MCF 10A (cell line): ENCODE results near the gene RGPD3. TPM values are rescaled to one million over a fixed set of nuclear protein-coding genes. Genes with fewer than 3 reads are reported as not detected.
"Not testable (repeated sequence)": the region's sequence is repeated elsewhere in the genome, so short reads cannot be mapped to it uniquely, and the experiment has no call there.

Source experiments
- BruUV-seq: library from RNA; stranded (reverse); fragments of 400-500 nt; replicated peaks from 2 replicates; lab custom pipeline; 2021; lab: Mats Ljungman, UMichigan
- CTCF ChIA-PET: fragments of 300-600 bp; sonication (Branson Sonifier 250); formaldehyde crosslinking; extraction: SDS; loops from one replicate; lab custom pipeline; 2021; ENCODE audit warnings: antibody characterized with exemption, inconsistent platforms; lab: Yijun Ruan, JAX
- POLR2A ChIA-PET: fragments of 300-600, 350-650 bp; sonication (Branson Sonifier 250); formaldehyde crosslinking; extraction: SDS; loops from one replicate; lab custom pipeline; 2020; ENCODE audit warnings: antibody characterized with exemption, inconsistent platforms; lab: Yijun Ruan, JAX
- DNase-seq: peaks from one replicate; pipeline ENCODE4 v3.0.0-alpha.2; 2018; ENCODE audit not compliant: unreplicated experiment
- H3K27ac Mint-ChIP-seq: one replicate; pipeline ENCODE4 v1.8.0; 2022; ENCODE audit warnings: mild to moderate bottlenecking, low read depth, mixed read lengths; ENCODE audit not compliant: unreplicated experiment
- H3K27me3 Mint-ChIP-seq: one replicate; pipeline ENCODE4 v1.8.0; 2022; ENCODE audit warnings: mixed read lengths; ENCODE audit not compliant: insufficient read depth, unreplicated experiment
- H3K36me3 Mint-ChIP-seq: one replicate; pipeline ENCODE4 v1.8.0; 2022; ENCODE audit warnings: mild to moderate bottlenecking, moderate library complexity, mixed read lengths; ENCODE audit not compliant: insufficient read depth, unreplicated experiment
- H3K4me1 Mint-ChIP-seq: one replicate; pipeline ENCODE4 v1.8.0; 2022; ENCODE audit warnings: mixed read lengths; ENCODE audit not compliant: insufficient read depth, unreplicated experiment
- H3K4me3 Mint-ChIP-seq: one replicate; pipeline ENCODE4 v1.8.0; 2022; ENCODE audit warnings: mild to moderate bottlenecking, moderate library complexity, mixed read lengths; ENCODE audit not compliant: unreplicated experiment
- H3K9me3 Mint-ChIP-seq: one replicate; pipeline ENCODE4 v1.8.0; 2022; ENCODE audit warnings: mixed read lengths; ENCODE audit not compliant: unreplicated experiment
- intact Hi-C: fragments of 100-400 bp; cut with micrococcal nuclease; formaldehyde crosslinking; loops from 2 replicates; pipeline ENCODE4 v1.14.1; 2022
- total RNA-seq: library from RNA; stranded (reverse); gene quantifications from 2 replicates; pipeline ENCODE4 v1.2.3, GENCODE V29; 2022

RGPD3 gene
- total RNA-seq, 1 experiment from 2014 or later = not detected

DNA sequence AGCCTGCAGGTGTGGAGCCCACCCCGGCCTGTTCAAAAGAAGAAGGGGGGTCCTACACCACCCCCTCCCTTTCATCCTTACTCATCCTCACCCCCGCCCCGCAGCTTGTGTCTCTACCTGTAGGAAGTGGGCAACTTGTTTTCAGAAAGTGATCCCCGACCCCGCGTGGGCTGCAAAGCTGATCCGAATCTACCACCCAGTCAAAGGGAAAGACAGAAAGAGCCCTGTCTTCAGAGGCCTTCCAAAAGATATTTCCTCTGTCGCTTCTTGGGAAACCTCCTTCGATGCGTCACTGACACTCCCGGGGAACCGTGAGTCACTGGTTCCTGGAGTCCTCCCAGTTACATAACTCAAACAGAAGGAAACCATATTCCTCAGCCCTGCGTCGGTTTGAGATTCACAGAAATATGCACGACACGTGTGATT is 43.3 kb upstream of the RGPD3 start:
- H3K4me1 Mint-ChIP-seq, POLR2A ChIA-PET, BruUV-seq, H3K9me3 Mint-ChIP-seq, CTCF ChIA-PET, H3K36me3 Mint-ChIP-seq, intact Hi-C loops, H3K27me3 Mint-ChIP-seq: not testable (repeated sequence)
- Mint-ChIP-seq H3K4me3 (peak overlapping the region; percentile 31), H3K27ac (peak overlapping the region; percentile 57)
- DNase-seq = peak; percentile 90

- H3K9me3 Mint-ChIP-seq, POLR2A ChIA-PET, H3K27ac Mint-ChIP-seq, DNase-seq, CTCF ChIA-PET, H3K36me3 Mint-ChIP-seq, intact Hi-C loops, BruUV-seq, H3K27me3 Mint-ChIP-seq, H3K4me3 Mint-ChIP-seq, H3K4me1 Mint-ChIP-seq: not testable (repeated sequence)
These were observed 42.6 kb upstream of the RGPD3 start for GRCh38 chr2:106510791-106511190.

DNA sequence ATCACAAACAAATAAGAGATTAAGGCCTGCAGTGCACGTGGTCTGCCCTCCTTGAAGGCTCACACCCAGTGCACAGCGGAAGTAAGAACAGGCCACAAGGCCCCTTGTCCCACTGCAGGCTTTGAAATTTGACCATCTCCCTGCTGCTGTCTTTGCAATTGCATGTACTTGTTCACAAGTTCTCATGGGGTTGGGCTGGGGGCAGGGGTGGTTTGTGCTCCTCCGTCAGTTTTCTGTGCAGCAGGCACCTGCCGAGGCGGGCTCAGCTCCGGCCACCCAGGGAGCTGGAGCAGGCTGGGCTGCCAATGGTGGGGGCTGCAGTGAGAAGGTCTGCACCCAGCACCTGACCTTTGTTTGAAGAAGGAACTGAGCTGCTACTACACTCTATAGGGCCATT is 41.2 kb upstream of the RGPD3 start:
- H3K27me3 Mint-ChIP-seq, intact Hi-C loops, H3K36me3 Mint-ChIP-seq, H3K9me3 Mint-ChIP-seq, POLR2A ChIA-PET, H3K27ac Mint-ChIP-seq, H3K4me1 Mint-ChIP-seq, H3K4me3 Mint-ChIP-seq, DNase-seq, BruUV-seq: not testable (repeated sequence)
- CTCF ChIA-PET = interaction anchor here (1.0 kb wide), 1 partner anchor 44 kb away, joined by 3 read pairs; no protein-coding TSS in a partner anchor

- CTCF ChIA-PET = interaction anchor here (1.0 kb wide), 1 partner anchor 45 kb away, joined by 3 read pairs; no protein-coding TSS in a partner anchor
- H3K4me1 Mint-ChIP-seq, BruUV-seq, DNase-seq, H3K4me3 Mint-ChIP-seq, H3K27me3 Mint-ChIP-seq, intact Hi-C loops, POLR2A ChIA-PET, H3K9me3 Mint-ChIP-seq, H3K27ac Mint-ChIP-seq, H3K36me3 Mint-ChIP-seq: not testable (repeated sequence)
These were observed 40.6 kb upstream of the RGPD3 start for GRCh38 chr2:106508660-106509373.

DNA sequence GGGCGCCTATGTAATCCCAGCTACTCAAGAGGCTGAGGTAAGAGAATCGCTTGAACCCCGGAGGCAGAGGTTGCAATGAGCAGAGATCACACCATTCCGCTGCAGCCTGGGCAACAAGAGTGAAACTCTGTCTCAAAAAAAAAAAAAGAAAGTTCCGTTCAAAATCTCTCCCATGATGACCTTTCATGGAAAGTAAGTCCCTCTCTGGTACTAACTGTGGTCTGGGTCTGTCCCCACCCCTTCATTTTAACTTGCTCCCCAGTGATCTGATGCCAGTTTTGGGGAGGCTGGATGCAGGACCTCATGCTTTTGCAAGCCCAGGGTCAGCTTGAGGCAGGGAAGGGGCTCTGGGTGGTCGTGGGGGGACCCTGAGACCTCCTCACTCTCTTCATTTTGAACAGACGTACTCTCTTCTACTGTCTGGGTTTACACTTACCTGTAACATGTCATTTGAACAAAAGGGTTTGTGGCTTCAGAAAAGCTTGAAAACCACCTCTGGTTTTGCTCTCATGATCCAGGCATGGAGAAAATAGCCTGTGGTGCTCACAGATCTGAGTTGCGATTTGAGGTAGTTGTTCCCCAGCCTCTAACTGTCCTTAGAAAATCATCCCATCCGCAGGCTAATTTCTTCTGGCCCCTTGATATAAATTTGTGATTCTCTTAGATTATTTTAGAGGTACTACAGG is 37.9 kb upstream of the RGPD3 start:
- H3K4me3 Mint-ChIP-seq, POLR2A ChIA-PET, H3K9me3 Mint-ChIP-seq: not testable (repeated sequence)

DNA sequence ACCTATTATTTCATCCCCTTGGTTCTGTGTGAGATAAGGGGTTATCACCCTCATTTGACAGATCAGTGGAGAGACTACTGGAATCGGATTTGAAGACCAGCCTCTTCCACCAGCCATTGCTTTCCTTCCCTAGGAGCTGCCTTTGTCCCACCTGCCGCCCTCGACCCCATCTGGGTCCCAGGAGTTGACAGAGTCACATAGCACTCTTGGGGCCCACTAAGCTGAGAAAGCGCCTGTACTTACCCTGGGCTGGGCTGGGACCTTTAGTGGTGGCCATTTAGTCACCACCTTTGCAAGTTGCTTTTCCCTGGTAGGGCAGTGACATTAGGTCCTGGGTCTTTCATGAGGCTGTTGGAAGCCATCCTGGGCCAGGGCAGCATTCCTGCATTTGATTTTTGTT is 36.6 kb upstream of the RGPD3 start:
- POLR2A ChIA-PET, H3K9me3 Mint-ChIP-seq, DNase-seq, CTCF ChIA-PET, H3K4me3 Mint-ChIP-seq, H3K27ac Mint-ChIP-seq, H3K36me3 Mint-ChIP-seq, H3K27me3 Mint-ChIP-seq, intact Hi-C loops, H3K4me1 Mint-ChIP-seq, BruUV-seq: not testable (repeated sequence)

More for the DNA sequence above, 37.9 kb upstream of the RGPD3 start:
- H3K4me1 Mint-ChIP-seq, BruUV-seq, DNase-seq, H3K36me3 Mint-ChIP-seq, intact Hi-C loops, H3K27me3 Mint-ChIP-seq, CTCF ChIA-PET, H3K27ac Mint-ChIP-seq: not testable (repeated sequence)

- H3K4me3 Mint-ChIP-seq, intact Hi-C loops, H3K4me1 Mint-ChIP-seq, BruUV-seq, CTCF ChIA-PET, POLR2A ChIA-PET, DNase-seq, H3K9me3 Mint-ChIP-seq, H3K27me3 Mint-ChIP-seq, H3K36me3 Mint-ChIP-seq, H3K27ac Mint-ChIP-seq: not testable (repeated sequence)
These were observed 36.0 kb upstream of the RGPD3 start for GRCh38 chr2:106504192-106504591.

- H3K27ac Mint-ChIP-seq, CTCF ChIA-PET, POLR2A ChIA-PET, DNase-seq, H3K36me3 Mint-ChIP-seq, intact Hi-C loops, BruUV-seq, H3K9me3 Mint-ChIP-seq, H3K27me3 Mint-ChIP-seq, H3K4me3 Mint-ChIP-seq, H3K4me1 Mint-ChIP-seq: not testable (repeated sequence)
These were observed 34.1 kb upstream of the RGPD3 start for GRCh38 chr2:106502351-106502750.

DNA sequence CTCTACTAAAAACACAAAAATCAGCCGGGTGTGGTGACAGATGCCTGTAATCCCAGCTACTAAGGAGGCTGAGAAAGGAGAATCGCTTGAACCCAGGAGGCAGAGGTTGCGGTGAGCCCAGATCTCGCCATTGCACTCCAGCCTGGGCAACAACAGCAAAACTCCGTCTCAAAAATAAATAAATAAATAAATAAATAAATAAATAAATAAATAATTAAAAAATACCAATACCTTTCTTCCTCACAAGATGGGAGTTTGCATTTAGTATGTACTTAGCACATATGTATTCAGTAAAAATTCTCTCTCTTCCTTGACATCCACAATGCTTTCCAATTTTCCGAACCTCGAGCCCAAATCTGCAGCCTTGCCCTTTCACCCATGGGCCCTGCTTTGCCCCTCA is 32.1 kb upstream of the RGPD3 start:
- POLR2A ChIA-PET, CTCF ChIA-PET, H3K27ac Mint-ChIP-seq, H3K4me1 Mint-ChIP-seq, BruUV-seq, H3K27me3 Mint-ChIP-seq, H3K9me3 Mint-ChIP-seq, DNase-seq, H3K4me3 Mint-ChIP-seq, H3K36me3 Mint-ChIP-seq, intact Hi-C loops: not testable (repeated sequence)
